Activated T-cell treated with anti-CD3 and anti-CD28 coated beads, Interleukin-2, amount 50 U/mL, for 1 hour (primary cell): ENCODE data around the gene RING1.
A peak's percentile ranks its signal among the peaks of the same experiment; 100 is the strongest.

ENCODE experiments used
- DNase-seq: peaks from one replicate; pipeline ENCODE4 v3.0.0-alpha.2; 2020

Gene RING1

GRCh38 chr6:33193619-33194018, 14.7 kb upstream of the RING1 start:
- DNase-seq = no peak

DNA sequence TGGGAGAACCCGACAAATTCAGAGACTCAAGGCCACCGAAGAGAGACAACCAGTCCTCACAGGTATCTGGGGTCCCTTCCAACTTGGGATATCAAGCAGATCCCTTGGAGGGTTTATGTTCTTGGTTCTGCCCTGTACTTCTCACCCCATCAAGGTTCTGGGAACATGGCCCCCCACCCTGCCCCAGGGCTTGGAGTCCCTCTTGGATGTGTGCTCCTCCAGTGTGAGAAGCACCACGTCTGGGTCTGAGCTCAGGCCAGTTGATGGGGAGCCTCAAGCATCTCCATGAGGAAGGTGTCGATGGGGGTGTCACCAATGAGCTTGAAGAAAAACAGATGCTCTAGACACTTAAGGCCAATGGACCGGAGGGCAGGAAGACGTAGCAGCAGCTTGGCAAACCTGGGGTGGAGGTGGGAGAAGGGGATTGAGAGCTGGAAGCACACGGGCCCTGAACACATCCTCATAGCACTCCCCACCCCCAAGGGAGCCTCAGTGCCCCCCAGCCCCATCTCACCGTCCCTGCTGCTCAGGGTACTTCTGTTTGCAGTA, 13.8 kb upstream of the RING1 start:
- DNase-seq = no peak

- no peak for DNase-seq
Measured at GRCh38 chr6:33195304-33196165, 12.8 kb upstream of the RING1 start.

- DNase-seq = peak; percentile 48
Measured at GRCh38 chr6:33197431-33198048, 10.8 kb upstream of the RING1 start.

DNA sequence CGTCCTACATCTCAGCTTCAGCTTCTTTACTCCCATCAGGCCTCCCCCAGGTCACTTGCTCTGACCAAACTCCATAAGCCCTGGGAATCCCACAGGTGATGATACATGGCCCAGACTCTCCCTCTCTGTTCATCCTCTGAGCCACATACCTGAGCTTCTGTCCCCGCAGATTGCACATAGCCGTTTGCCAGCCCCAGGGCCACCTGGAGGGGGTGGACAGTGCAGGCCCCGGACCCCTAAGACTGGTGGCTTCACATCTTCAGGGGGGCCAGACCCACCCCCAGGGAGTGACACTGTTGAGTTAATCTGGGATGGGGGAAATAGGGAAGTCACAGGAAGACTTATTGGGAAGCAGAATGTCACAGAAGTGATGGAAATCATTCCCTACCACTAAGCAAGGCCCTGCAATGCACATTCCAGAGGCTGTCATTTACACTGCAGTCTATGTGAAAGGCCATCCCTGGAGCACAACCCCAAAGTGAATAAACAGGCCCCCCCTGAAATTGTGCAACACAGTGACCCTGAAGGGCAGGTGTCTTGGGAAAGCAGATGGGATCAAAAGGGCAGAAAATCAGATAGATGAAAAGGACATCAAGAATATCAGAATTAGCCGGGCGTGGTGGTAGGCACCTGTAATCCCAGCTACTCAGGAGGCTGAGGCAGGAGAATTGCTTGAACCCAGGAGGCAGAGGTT, 10.0 kb upstream of the RING1 start:
- DNase-seq = no peak

GRCh38 chr6:33198853-33199436, 9.4 kb upstream of the RING1 start:
- DNase-seq = no peak

- DNase-seq = no peak
Measured at GRCh38 chr6:33199687-33200218, 8.5 kb upstream of the RING1 start.

DNA sequence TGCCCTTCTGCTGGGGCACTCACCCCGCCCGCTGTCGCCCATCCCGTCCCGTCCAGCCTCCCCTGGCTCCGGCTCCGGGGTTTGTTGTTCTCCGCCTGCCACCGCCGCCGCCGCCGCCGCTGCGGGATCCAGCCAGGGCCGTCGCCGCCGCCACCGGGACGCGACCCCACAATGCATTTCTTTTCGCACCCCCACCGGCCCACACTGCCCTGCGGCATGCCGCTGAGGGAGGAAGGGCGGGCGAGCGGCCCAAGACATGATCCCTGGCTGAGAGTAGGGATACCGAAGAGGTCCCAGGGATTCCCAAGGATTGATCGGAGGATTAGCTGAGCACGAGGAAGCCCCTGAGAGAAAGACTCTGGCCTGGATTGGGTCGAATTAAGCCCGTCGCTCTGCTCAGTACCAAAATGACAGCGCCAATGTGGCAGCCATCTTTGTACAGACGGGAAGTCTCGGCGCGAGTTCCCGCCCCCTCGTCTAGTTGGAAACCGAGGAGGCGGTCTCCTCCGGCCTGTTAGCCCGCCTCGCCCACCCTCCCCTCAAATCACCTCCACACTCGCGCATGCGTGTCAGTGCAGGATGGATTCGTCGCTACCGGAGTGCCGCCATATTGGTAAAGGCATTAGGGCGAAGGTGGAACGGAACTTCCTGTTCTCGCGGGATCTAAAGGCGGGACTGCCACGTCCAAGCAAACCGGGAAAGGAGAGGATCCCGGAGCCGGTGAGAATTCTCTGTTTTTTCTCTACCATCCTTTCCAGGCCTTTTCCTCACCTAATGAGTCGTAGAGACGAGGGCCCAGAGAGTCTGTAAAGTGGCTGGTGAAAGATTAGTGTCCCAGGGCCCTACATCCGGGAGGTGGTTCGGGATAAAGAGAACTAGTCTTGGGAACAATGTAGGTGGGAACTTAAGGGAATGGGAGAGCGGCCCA, 7.8 kb upstream of the RING1 start, which contains the start of the genes RXRB and SLC39A7:
TSS of gene RXRB (minus strand) at position 447 of the 928 bp plus-strand sequence. CDS start at position 258, 189 bp downstream.
TSS of gene SLC39A7 (plus strand) at position 649 of the 928 bp plus-strand sequence. CDS start 379 bp downstream, outside the sequence.
- peak; percentile 96 for DNase-seq

- DNase-seq = no peak
Measured at GRCh38 chr6:33201147-33201545, 7.2 kb upstream of the RING1 start.

DNA sequence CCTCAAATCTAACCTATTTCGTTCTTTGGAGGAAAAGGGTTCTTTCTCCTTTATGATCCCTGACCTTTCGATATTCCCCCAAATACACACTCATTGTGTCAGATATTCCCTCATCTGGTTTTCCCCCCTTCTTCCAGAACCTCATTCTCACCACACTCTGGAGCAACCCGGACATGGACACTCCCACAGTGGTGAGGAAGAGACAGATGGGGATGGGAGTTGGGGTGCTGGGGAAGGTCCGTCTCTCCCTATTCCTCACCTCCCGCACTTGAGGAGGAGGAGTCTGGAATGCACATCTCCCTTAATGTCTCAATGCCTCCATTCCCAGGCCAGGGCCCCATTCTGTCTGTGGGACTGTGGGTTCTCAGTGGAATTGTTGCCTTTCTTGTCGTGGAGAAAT, 6.4 kb upstream of the RING1 start:
- no peak for DNase-seq

- no peak for DNase-seq
Measured at GRCh38 chr6:33202799-33203198, 5.5 kb upstream of the RING1 start.

DNA sequence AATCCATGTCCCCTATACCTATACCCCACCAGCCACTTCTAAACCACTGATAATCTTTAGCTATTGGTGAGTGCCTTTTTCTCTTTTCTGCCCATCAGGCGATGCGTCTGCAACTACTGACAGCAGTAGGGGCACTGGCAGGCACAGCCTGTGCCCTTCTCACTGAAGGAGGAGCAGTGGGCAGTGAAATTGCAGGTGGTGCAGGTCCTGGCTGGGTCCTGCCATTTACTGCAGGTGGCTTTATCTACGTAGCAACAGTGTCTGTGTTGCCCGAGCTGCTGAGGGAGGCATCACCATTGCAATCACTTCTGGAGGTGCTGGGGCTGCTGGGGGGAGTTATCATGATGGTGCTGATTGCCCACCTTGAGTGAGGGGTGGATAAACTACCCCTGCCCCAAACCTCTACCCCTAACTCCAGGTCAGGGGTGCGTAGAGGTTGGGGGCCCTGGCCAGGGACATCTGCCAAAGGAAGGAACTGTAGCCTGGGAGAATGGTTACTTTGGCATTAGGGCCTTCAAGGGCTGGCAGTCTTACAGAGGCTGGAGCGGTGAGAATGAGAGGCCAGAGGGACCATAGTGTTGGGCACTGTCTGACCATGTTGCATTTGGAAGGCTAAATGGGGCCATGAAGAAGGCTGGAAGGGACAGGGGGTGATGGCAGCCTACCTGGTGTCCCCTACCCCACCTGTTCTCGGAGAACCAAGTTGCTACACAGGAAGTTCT, 4.7 kb upstream of the RING1 start:
- no peak for DNase-seq

GRCh38 chr6:33204165-33204414, 4.2 kb upstream of the RING1 start:
- no peak for DNase-seq

DNA sequence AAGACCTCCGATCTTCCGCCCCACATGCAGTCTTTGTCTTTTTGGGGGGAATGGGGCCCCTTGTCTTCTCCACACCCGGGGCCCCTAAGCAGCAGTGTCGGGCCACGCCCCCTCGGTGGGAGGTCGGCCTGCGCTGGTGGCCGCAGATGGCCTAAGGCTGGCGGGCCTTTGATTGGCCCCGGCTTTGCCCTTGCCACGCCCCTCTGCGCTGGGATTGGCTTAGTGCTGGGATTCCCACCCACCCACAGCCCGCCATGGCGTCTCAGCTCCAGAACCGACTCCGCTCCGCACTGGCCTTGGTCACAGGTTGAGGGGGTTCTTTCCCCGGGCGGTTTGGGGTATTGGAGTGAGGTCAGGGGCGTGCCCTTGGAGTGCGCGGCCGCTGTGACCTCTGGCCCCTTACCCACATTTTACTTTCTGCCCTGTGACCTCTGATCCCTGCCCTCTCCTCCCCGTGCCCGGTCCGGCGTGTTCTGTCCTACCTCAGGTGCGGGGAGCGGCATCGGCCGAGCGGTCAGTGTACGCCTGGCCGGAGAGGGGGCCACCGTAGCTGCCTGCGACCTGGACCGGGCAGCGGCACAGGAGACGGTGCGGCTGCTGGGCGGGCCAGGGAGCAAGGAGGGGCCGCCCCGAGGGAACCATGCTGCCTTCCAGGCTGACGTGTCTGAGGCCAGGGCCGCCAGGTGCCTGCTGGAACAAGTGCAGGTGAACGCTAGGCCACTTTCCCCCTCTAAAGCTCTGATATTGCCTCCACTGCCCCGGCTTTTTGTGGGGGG, 3.7 kb upstream of the RING1 start, which contains the start of gene HSD17B8:
TSS of gene HSD17B8 (plus strand) at position 241 of the 776 bp plus-strand sequence. CDS start at position 255, 14 bp downstream.
- DNase-seq = peak; percentile 91

DNA sequence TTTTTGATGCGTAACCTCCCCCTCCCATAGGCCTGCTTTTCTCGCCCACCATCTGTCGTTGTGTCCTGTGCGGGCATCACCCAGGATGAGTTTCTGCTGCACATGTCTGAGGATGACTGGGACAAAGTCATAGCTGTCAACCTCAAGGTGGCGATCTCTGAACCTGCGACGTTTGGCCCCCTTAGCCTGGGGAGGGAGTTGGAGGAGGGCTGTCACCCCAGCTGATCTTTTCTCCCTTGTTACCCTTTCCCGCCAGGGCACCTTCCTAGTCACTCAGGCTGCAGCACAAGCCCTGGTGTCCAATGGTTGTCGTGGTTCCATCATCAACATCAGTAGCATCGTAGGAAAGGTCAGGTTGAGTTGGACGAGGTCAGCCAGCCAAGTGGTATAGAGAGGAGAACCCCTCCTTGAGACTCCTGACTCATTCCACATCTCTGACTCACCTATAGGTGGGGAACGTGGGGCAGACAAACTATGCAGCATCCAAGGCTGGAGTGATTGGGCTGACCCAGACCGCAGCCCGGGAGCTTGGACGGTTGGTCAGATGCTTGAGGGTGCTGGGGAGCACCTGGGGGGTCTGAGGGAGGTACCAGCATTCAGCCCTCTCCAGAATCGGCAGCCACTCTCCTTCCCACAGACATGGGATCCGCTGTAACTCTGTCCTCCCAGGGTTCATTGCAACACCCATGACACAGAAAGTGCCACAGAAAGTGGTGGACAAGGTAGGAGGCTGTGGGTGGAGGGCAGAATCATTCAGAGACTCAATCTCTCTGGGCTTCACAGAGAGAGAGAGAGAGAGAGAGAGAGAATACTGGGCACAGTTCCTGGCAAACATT, 2.9 kb upstream of the RING1 start:
- DNase-seq = no peak

- DNase-seq = no peak
Measured at GRCh38 chr6:33206027-33206863, 2.1 kb upstream of the RING1 start.

GRCh38 chr6:33206864-33207551, 1.3 kb upstream of the RING1 start:
- DNase-seq = no peak
